SW 1271 (cell line): ENCODE measurements around the gene KRTAP10-6.
"Not testable (repeated sequence)": the region's sequence is repeated elsewhere in the genome, so short reads cannot be mapped to it uniquely, and the experiment has no call there.

Source experiments
- DNase-seq, 2 experiments: peaks; one replicate each; lab custom pipeline; 2025; lab: John Stamatoyannopoulos, UW

KRTAP10-6 gene

GRCh38 chr21:44578371-44579055, 13.8 kb downstream of the KRTAP10-6 start:
- no peak for DNase-seq

- no peak for DNase-seq
Measured at GRCh38 chr21:44576025-44576420, 16.3 kb downstream of the KRTAP10-6 start.

- no peak for DNase-seq
Measured at GRCh38 chr21:44575307-44576024, 16.8 kb downstream of the KRTAP10-6 start.

DNA sequence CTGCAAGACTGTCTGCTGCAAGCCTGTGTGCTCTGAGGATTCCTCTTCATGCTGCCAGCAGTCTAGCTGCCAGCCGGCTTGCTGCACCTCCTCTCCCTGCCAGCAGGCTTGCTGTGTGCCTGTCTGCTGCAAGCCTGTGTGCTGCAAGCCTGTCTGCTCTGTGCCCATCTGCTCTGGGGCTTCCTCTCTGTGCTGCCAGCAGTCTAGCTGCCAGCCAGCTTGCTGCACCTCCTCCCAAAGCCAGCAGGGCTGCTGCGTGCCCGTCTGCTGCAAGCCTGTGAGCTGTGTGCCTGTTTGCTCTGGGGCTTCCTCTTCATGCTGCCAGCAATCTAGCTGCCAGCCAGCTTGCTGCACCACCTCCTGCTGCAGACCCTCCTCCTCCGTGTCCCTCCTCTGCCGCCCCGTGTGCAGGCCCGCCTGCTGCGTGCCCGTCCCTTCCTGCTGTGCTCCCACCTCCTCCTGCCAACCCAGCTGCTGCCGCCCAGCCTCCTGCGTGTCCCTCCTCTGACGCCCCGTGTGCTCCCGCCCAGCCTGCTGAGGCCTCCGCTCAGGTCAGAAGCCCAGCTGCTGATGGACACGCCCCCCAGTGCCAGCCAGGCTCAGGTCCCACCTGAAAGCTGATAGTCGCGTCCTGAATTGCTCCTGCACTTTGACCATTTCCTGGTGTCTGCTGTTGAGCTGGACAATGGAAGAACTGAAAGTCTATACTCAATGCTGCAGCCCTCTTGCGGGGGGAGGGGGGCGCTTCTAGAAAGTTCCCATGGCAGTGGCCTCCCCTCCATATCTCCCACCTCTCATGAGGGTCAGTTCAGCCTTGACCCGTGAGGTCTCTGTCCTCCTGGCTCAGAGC, 17.6 kb downstream of the KRTAP10-6 start:
- DNase-seq, result no peak

GRCh38 chr21:44573630-44574456, 18.5 kb downstream of the KRTAP10-6 start, which contains the start of gene KRTAP10-4:
TSS of gene KRTAP10-4 (plus strand) at chr21:44573729. CDS start at chr21:44573759, 30 bp downstream.
- DNase-seq, result not testable (repeated sequence)

DNA sequence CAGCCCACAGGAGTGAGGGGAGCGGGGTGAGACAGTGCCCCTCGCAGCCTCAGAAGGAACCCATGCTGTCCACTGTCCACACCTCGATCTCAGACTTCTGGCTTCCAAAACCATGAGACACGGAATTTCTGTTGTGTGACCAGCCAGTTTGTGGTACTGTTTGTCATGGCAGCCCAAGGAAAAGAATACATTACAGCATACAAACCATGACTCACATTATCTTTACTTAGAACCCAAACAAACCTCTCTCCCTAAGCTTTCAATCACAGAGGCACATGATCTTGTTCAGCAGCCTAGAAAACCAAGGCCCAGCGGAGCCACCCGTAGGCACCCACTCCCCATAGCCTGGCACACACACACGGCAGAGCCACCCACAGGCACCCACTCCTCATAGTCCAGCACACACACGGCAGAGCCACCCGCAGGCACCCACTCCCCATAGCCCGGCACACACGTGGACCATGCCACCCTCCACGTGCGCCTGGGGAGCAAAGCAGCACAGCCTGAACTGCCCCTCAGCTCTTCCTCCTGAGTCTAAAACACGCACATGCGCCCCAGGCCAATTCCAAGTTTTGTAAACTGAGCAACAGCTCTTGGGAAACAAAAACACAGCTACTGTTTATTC, 19.2 kb downstream of the KRTAP10-6 start:
- no peak for DNase-seq

GRCh38 chr21:44571844-44572782, 20.2 kb downstream of the KRTAP10-6 start:
- DNase-seq, result no peak

DNA sequence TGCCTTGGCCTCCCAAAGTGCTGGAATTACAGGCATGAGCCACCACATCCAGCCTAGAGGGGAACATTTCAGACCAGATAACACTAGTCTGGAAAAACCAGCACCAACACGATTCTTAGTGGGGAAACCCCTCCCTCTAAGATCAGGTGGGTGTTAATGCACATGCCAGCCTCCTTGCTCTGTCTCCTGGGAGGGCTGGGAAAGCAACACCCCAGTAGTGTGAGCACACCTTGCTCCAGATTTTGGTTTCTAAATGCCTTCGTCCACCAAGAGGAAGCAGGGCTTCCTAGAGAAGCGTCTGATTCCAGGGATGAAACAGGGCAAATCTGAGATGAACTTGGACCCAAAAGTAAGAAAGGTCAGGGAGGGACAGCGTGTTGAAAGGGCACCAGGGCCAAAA, 21.0 kb downstream of the KRTAP10-6 start:
- DNase-seq, result no peak

GRCh38 chr21:44569861-44570517, 22.3 kb downstream of the KRTAP10-6 start:
- no peak for DNase-seq

- no peak for DNase-seq
Measured at GRCh38 chr21:44568667-44569556, 23.4 kb downstream of the KRTAP10-6 start.

DNA sequence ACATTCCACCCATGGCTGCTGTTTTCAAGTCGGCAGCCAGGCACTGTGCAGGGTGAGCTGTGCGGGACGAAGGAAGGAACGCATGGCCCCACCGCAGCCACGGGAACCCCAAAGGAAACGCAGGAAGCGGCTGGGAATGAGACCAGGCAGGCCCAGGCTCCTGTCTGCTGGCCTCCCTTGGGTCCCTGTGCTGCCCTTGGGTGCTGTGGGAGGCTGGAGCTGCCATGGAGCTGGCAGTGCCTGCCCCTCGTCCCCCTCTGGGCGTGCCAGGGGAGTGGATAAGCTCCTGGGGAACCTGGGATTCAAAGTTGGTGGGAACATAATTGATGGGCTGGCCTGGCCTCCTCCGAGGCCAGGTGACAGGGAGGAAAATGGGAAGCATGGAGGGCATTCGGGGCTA, 24.0 kb downstream of the KRTAP10-6 start:
- no peak for DNase-seq

GRCh38 chr21:44567481-44568171, 24.7 kb downstream of the KRTAP10-6 start:
- DNase-seq, result no peak

DNA sequence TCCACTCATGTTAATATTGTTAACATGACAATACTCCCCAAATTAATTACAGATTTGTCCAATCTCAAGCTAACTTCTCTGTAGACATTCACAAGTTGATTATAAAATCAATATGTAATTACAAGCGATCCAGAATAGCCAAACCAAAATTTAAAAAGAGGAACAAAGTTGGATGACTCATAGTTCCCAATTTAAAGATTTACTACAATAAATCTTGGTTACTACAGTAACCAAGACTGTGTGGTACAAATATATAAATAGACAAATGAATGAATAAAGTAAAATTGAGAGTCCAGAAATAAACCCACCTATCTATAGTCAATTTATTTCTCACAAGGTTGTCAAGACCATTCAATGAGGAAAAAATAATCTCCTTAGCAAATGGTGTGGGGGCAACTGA, 25.9 kb downstream of the KRTAP10-6 start:
- no peak for DNase-seq

GRCh38 chr21:44564886-44565598, 27.3 kb downstream of the KRTAP10-6 start:
- DNase-seq, result no peak

DNA sequence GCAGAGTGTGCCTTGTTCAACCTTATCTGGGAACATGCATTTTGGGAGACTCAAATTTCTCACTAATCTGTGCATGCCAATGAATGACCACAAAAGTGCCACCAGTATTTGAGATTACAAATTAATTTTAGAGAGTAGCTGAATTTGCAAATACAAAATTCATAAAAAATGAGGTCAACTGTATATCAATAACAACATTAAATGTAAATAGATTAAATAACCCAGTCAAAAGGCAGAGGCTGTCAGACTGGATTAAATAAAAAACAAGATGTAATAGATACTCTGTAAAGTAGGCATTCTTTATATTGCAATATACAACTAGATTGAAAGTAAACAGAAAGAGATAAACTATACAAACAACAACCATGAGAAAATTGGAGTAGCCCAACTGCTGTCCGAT, 28.2 kb downstream of the KRTAP10-6 start:
- no peak for DNase-seq

GRCh38 chr21:44558695-44559094, 33.6 kb downstream of the KRTAP10-6 start, which contains the start of gene KRTAP10-3:
TSS of gene KRTAP10-3 (minus strand) at chr21:44558795. CDS start at chr21:44558715, 80 bp downstream.
- no peak for DNase-seq

DNA sequence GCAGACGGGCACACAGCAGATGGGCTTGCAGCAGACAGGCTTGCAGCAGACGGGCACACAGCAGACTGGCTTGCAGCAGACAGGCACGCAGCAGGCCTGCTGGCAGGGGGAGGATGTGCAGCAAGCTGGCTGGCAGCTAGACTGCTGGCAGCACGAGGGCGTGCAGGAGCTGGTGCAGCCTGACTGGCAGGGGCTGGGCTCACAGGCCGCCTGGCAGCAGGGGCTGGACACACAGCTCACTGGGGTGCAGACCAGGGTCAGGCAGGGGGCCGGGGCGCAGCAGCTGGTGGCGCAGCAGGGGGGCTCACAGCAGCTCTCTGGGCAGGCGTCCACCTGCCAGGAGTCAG, 34.0 kb downstream of the KRTAP10-6 start:
- DNase-seq, result not testable (repeated sequence)
